ENCODE measurements around the gene MDFIC. TPM values are rescaled to one million over a fixed set of nuclear protein-coding genes. Genes with fewer than 3 reads are reported as not detected.

The MDFIC gene
- total and polyA plus RNA-seq, 2 donors (not counting 1 experiment from before 2014, with no cell fraction given) = 19.6 to 66.1 TPM

DNA sequence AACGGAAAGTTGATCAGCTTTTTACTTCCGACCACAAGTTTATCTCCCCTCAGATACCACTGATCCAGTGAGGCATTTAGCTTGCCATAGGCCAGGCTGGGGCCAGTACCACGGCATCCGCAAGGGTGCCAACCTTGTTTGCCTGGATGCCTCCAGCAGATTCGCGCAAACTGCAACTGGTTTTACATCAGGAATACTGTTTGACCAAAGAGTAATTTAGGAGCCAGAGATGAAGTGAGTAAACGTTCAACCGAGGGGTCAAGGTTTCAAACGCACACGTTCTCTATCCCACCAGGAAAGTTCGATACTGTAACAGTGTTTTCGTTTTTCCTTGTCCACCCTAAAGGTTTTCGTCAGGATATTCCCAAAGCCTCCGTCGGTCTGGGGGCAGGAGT, 266 bp upstream of the MDFIC start:
- Mint-ChIP-seq H3K27me3 (no peaks in the 10 kb centered on the region), H3K4me1 (peaks cover 71% of the 10 kb centered on the region), H3K4me3 (peak overlapping the region; percentile 85), H3K9me3 (ENCODE audit: insufficient read depth) (no peaks in the 10 kb centered on the region), H3K27ac (peak overlapping the region; percentile 98)
- DNase-seq = peak; percentile 34
- Histone ChIP-seq H3K27ac (ENCODE audit: low read length in 2 of 2) (peak overlapping the region; percentile 82 to 91), H3K4me2 (replicated peaks; ENCODE audit: low read depth, low read length, poor library complexity, severe bottlenecking) (peak overlapping the region; percentile 84), H3K9ac (ENCODE audit: low read length) (peak overlapping the region; percentile 93), H3K36me3 (replicated peaks in 1 of 2; ENCODE audit: control extremely low read depth in 1 of 2, control insufficient read depth in 1 of 2, extremely low read depth in 1 of 2, insufficient read depth in 2 of 2, low read length in 1 of 2) (no peaks in the 10 kb centered on the region), H3K79me2 (ENCODE audit: control insufficient read depth, insufficient read depth, low read length) (peaks cover 25% of the 10 kb centered on the region), H2AFZ (ENCODE audit: insufficient read depth, low read depth, low read length, poor library complexity, severe bottlenecking) (peak overlapping the region; percentile 94), H3K4me3 (ENCODE audit: control extremely low read depth in 1 of 5, extremely low read depth in 1 of 5, insufficient read depth in 1 of 5, low read depth in 2 of 5, low read length in 4 of 5) (peak overlapping the region in 4 of 5 experiments; percentile 80 to 90 (median 88)), H3K27me3 (replicated peaks in 1 of 4; ENCODE audit: control extremely low read depth in 1 of 4, control insufficient read depth in 3 of 4, insufficient read depth in 4 of 4, low read length in 3 of 4) (no peaks in the 10 kb centered on the region), H4K20me1 (ENCODE audit: control insufficient read depth, insufficient read depth, low read length, poor library complexity, severe bottlenecking) (no peaks in the 10 kb centered on the region), H3K9me3 (ENCODE audit: control extremely low read depth in 1 of 3, control insufficient read depth in 2 of 3, insufficient read depth in 1 of 3, low read length in 2 of 3) (no peaks in the 10 kb centered on the region), H3K4me1 (ENCODE audit: control insufficient read depth in 2 of 2, insufficient read depth in 2 of 2, low read length in 2 of 2) (peaks cover 33 to 39% of the 10 kb centered on the region in 2 donors)
- no peak for TF ChIP-seq EZH2 (IDR thresholded peaks at IDR 0.05; ENCODE audit: borderline replicate concordance, insufficient read depth, low read depth, low read length, poor library complexity, severe bottlenecking)
- TF ChIP-seq, protein P1, sequence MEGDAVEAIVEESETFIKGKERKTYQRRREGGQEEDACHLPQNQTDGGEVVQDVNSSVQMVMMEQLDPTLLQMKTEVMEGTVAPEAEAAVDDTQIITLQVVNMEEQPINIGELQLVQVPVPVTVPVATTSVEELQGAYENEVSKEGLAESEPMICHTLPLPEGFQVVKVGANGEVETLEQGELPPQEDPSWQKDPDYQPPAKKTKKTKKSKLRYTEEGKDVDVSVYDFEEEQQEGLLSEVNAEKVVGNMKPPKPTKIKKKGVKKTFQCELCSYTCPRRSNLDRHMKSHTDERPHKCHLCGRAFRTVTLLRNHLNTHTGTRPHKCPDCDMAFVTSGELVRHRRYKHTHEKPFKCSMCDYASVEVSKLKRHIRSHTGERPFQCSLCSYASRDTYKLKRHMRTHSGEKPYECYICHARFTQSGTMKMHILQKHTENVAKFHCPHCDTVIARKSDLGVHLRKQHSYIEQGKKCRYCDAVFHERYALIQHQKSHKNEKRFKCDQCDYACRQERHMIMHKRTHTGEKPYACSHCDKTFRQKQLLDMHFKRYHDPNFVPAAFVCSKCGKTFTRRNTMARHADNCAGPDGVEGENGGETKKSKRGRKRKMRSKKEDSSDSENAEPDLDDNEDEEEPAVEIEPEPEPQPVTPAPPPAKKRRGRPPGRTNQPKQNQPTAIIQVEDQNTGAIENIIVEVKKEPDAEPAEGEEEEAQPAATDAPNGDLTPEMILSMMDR (IDR thresholded peaks at IDR 0.05) = no peak
- no peak for ATAC-seq (ENCODE audit: low read depth)
- intact Hi-C loops (cut with micrococcal nuclease) = loop anchor here (5.0 to 10.0 kb wide), 2 partner anchors 491 to 1293 kb away; partner anchors contain the start of gene TES
- WGBS (ENCODE audit: insufficient coverage) = 72% methylated on average over 12 of the region's 15 CpGs
- CTCF ChIA-PET = interaction anchor here (1.1 to 5.8 kb wide), 5 partner anchors 11 to 57 kb away, joined by 3 to 26 read pairs (median 4); no protein-coding TSS in a partner anchor
- POLR2A ChIA-PET = no interaction called here

DNA sequence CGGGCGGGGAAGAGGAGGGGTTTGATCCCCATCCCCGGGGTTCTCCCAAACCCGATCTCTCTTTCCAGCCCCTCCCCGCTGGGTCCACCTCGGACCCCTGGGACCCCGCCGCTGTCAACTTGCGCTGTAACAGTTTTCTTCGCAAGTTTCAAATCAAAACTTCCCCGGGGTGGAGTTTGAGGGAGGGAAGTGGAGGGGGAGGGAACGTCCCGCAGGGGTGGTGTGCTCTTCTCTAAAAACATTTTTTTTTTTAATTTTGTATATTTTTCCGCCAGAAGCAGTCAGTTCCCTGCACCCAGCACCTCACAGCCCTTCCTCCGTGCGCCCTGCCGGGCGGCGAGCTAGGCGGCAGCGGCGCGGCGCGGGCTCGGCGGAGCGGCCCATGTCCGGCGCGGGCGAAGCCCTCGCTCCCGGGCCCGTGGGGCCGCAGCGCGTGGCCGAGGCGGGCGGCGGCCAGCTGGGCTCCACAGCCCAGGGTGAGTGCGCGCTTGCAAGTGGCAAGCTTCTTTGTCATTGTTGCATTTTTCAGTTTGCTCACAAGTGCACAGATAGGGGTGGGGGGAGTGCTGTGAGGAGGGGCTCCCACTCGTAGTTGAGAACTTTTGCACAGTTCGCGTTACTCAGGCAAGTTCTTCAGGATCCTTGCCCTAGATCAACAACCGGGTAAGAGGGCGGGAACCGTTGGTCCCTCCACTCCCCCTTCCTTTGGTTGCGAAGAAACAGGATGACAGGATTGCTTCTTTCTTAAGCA, 933 bp downstream of the MDFIC start:
- no peaks in the 10 kb centered on the region for H3K36me3 ChIP-seq (replicated peaks in 1 of 2; ENCODE audit: control extremely low read depth in 1 of 2, control insufficient read depth in 1 of 2, extremely low read depth in 1 of 2, insufficient read depth in 2 of 2, low read length in 1 of 2)
- no peaks in the 10 kb centered on the region for H3K27me3 ChIP-seq (replicated peaks in 1 of 4; ENCODE audit: control extremely low read depth in 1 of 4, control insufficient read depth in 3 of 4, insufficient read depth in 4 of 4, low read length in 3 of 4)
- POLR2A ChIA-PET = interaction anchor here (0.8 to 1.6 kb wide), 2 partner anchors 10 to 1288 kb away, joined by 3 to 5 read pairs; partner anchors contain the start of gene TES
- no peaks in the 10 kb centered on the region for H3K9me3 ChIP-seq (ENCODE audit: control extremely low read depth in 1 of 3, control insufficient read depth in 2 of 3, insufficient read depth in 1 of 3, low read length in 2 of 3)
- Mint-ChIP-seq H3K27me3 (no peaks in the 10 kb centered on the region), H3K27ac (peak overlapping the region; percentile 98), H3K9me3 (ENCODE audit: insufficient read depth) (no peaks in the 10 kb centered on the region), H3K4me3 (peak overlapping the region; percentile 99), H3K4me1 (peaks cover 65% of the 10 kb centered on the region)
- DNase-seq = peak; percentile 75
- peaks cover 35% of the 10 kb centered on the region for H3K79me2 ChIP-seq (ENCODE audit: control insufficient read depth, insufficient read depth, low read length)
- H3K9ac ChIP-seq (ENCODE audit: low read length) = peak overlapping the region; percentile 93
- CTCF ChIA-PET = interaction anchor here (1.2 to 5.8 kb wide), 5 partner anchors 9 to 58 kb away, joined by 4 to 26 read pairs (median 6); no protein-coding TSS in a partner anchor
- peak overlapping the region; percentile 57 to 90 (median 88) for H3K4me3 ChIP-seq (ENCODE audit: control extremely low read depth in 1 of 5, extremely low read depth in 1 of 5, insufficient read depth in 1 of 5, low read depth in 2 of 5, low read length in 4 of 5)
- TF ChIP-seq EZH2 (IDR thresholded peaks at IDR 0.05; ENCODE audit: borderline replicate concordance, insufficient read depth, low read depth, low read length, poor library complexity, severe bottlenecking) = no peak
- TF ChIP-seq, protein P1 (IDR thresholded peaks at IDR 0.05) = no peak
- no peaks in the 10 kb centered on the region for H4K20me1 ChIP-seq (ENCODE audit: control insufficient read depth, insufficient read depth, low read length, poor library complexity, severe bottlenecking)
- peak overlapping the region; percentile 84 for H3K4me2 ChIP-seq (replicated peaks; ENCODE audit: low read depth, low read length, poor library complexity, severe bottlenecking)
- 0% methylated on average over 36 of the region's 51 CpGs for WGBS (ENCODE audit: insufficient coverage)
- H3K27ac ChIP-seq (ENCODE audit: low read length in 2 of 2) = peak overlapping the region; percentile 82 to 91
- intact Hi-C loops (cut with micrococcal nuclease) = loop anchor here (1.0 to 10.0 kb wide), 3 partner anchors 8 to 1292 kb away; partner anchors contain the start of gene TES
- ATAC-seq (ENCODE audit: low read depth) = peak; percentile 70
- H2AFZ ChIP-seq (ENCODE audit: insufficient read depth, low read depth, low read length, poor library complexity, severe bottlenecking) = peak overlapping the region; percentile 94
- peaks cover 27 to 32% of the 10 kb centered on the region in 2 donors for H3K4me1 ChIP-seq (ENCODE audit: control insufficient read depth in 2 of 2, insufficient read depth in 2 of 2, low read length in 2 of 2)

All from B cell (primary cell).